ENCODE data around the gene GAS7.
A peak's percentile ranks its signal among the peaks of the same experiment; 100 is the strongest.

The GAS7 gene

DNA sequence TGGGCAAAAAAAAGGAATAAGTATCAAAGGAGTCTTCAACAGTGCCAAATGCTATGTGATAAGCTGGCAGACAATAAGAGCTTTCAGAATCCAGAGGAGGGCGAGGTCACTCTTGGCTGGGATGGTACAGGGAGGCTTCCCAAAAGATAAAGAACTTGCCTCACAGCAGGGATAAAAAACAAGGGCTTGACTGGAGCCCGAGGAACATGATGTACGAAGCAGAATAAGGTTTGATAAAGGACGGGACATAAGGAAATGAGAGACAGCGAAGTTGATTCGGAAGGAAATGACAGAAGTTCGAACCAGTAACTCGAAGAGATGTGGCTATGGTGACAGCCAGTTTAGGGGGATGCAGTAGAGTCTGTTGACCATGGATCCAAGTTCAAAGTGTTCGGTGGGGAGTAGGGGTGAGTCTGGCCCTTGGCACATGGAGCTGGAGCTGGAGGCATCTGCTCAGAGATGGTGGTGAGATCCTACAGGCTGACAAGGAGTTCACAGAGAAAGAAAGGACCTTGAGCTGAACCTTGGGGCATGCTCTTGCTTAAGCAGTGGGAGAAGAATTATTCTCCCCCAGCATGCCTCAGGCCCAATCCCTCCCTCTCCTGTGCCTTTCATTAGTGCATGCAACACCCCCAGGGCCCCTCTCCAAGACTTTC is 155.7 kb downstream of the GAS7 start:
- Histone ChIP-seq H3K27ac (ENCODE audit: low read depth in 2 of 2, low read length in 2 of 2) (peak overlapping the region in 1 of 2 donors; percentile 9), H3K4me3 (ENCODE audit: low read length in 2 of 2) (no peak overlapping the region), H3K4me1 (ENCODE audit: control insufficient read depth in 2 of 2, insufficient read depth in 2 of 2, low read length in 2 of 2) (no peaks in the 10 kb centered on the region), H3K27me3 (ENCODE audit: control insufficient read depth in 2 of 2, insufficient read depth in 2 of 2, low read length in 2 of 2) (no peaks in the 10 kb centered on the region), H3K9ac (ENCODE audit: low read depth in 1 of 2, low read length in 2 of 2) (no peak overlapping the region), H3K9me3 (ENCODE audit: control insufficient read depth in 2 of 2, low read length in 2 of 2) (no peaks in the 10 kb centered on the region), H3K36me3 (ENCODE audit: control insufficient read depth in 2 of 2, insufficient read depth in 2 of 2, low read length in 2 of 2) (no peaks in the 10 kb centered on the region)

DNA sequence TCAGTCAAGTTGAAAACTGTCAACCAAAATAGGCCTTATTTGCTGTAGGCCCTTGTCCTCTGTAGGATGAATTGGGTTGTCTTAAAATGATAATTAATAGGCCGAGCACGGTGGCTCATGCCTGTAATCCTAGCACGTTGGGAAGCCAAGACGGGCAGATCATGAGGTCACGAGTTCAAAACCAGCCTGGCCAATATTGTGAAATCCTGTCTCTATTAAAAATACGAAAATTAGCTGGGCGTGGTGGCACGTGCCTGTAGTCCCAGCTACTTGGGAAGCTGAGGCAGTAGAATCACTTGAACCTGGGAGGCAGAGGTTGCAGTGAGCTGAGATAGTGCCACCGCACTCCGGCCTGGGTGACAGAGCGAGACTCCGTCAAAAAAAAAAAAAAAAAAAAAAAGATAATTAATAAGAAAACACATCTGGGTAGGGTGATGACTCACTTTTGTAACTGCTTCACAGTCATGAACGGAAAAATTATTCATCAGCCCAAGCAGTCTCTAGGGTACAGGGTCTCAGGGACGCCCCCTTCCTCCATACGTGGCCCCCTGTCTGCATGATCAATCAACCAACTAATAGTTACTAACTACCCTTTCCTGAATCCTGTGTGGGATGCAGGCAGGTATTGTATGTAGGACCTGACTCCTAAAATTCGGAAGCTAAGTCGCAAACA is 156.4 kb downstream of the GAS7 start:
- H3K4me1 ChIP-seq (ENCODE audit: control insufficient read depth in 2 of 2, insufficient read depth in 2 of 2, low read length in 2 of 2): no peaks in the 10 kb centered on the region
- H3K36me3 ChIP-seq (ENCODE audit: control insufficient read depth in 2 of 2, insufficient read depth in 2 of 2, low read length in 2 of 2): no peaks in the 10 kb centered on the region
- H3K27me3 ChIP-seq (ENCODE audit: control insufficient read depth in 2 of 2, insufficient read depth in 2 of 2, low read length in 2 of 2): no peaks in the 10 kb centered on the region
- H3K27ac ChIP-seq (ENCODE audit: low read depth in 2 of 2, low read length in 2 of 2): no peak overlapping the region
- H3K9ac ChIP-seq (ENCODE audit: low read depth in 1 of 2, low read length in 2 of 2): no peak overlapping the region
- no peaks in the 10 kb centered on the region for H3K9me3 ChIP-seq (ENCODE audit: control insufficient read depth in 2 of 2, low read length in 2 of 2)
- no peak overlapping the region for H3K4me3 ChIP-seq (ENCODE audit: low read length in 2 of 2)

DNA sequence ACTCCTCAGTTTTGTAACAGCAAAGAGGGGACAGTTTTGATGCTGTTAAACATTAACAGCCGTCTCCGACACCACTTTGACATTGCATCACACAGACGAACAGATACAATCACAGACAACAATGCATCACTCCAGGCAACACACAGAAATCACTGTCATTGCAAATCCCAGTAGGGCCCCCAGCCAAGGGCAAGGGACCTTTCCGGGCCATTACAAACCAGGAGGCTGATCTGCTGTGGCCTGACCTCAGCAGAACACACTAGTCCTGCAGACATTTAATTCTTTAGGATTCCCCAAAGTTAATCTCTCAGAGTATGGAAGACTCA is 157.2 kb downstream of the GAS7 start:
- no peak overlapping the region for H3K9ac ChIP-seq (ENCODE audit: low read depth in 1 of 2, low read length in 2 of 2)
- no peaks in the 10 kb centered on the region for H3K36me3 ChIP-seq (ENCODE audit: control insufficient read depth in 2 of 2, insufficient read depth in 2 of 2, low read length in 2 of 2)
- no peak overlapping the region for H3K27ac ChIP-seq (ENCODE audit: low read depth in 2 of 2, low read length in 2 of 2)
- no peaks in the 10 kb centered on the region for H3K9me3 ChIP-seq (ENCODE audit: control insufficient read depth in 2 of 2, low read length in 2 of 2)
- no peaks in the 10 kb centered on the region for H3K4me1 ChIP-seq (ENCODE audit: control insufficient read depth in 2 of 2, insufficient read depth in 2 of 2, low read length in 2 of 2)
- no peak overlapping the region for H3K4me3 ChIP-seq (ENCODE audit: low read length in 2 of 2)
- H3K27me3 ChIP-seq (ENCODE audit: control insufficient read depth in 2 of 2, insufficient read depth in 2 of 2, low read length in 2 of 2): no peaks in the 10 kb centered on the region

DNA sequence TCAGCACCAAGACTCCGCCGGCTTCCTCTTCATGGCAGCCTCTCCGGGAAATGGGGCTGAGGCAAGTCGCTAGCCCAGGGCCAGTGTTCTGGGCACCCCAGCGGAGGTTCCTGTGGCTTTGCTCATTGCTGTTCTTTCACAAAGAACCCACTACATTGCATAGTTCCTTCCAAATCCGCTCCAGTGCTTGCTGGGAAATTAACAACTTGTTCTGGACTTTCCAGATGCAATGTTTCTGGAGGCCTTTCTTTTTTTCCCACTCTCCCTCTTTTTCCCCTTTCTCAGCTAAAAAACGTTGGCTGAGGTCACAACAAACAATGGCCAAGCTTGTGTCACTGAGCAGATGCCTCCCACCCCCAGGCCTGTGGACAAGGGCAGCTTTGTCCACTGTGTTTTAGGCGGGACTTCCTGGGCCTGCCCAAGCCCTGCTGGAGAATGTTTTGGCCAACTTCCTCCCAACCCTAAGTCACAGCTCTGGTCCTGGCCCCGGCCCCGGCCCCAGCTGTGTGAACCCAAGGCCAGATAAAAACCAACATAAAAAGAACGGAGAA is 161.8 kb downstream of the GAS7 start:
- H3K27ac ChIP-seq (ENCODE audit: low read depth in 2 of 2, low read length in 2 of 2): peak overlapping the region; percentile 40 to 62
- H3K9me3 ChIP-seq (ENCODE audit: control insufficient read depth in 2 of 2, low read length in 2 of 2): no peaks in the 10 kb centered on the region
- H3K36me3 ChIP-seq (ENCODE audit: control insufficient read depth in 2 of 2, insufficient read depth in 2 of 2, low read length in 2 of 2): no peaks in the 10 kb centered on the region
- H3K4me1 ChIP-seq (ENCODE audit: control insufficient read depth in 2 of 2, insufficient read depth in 2 of 2, low read length in 2 of 2): peaks cover 0 to 6% of the 10 kb centered on the region in 2 donors
- H3K27me3 ChIP-seq (ENCODE audit: control insufficient read depth in 2 of 2, insufficient read depth in 2 of 2, low read length in 2 of 2): no peaks in the 10 kb centered on the region
- peak overlapping the region; percentile 36 to 44 for H3K9ac ChIP-seq (ENCODE audit: low read depth in 1 of 2, low read length in 2 of 2)
- peak overlapping the region in 1 of 2 donors; percentile 17 for H3K4me3 ChIP-seq (ENCODE audit: low read length in 2 of 2)

DNA sequence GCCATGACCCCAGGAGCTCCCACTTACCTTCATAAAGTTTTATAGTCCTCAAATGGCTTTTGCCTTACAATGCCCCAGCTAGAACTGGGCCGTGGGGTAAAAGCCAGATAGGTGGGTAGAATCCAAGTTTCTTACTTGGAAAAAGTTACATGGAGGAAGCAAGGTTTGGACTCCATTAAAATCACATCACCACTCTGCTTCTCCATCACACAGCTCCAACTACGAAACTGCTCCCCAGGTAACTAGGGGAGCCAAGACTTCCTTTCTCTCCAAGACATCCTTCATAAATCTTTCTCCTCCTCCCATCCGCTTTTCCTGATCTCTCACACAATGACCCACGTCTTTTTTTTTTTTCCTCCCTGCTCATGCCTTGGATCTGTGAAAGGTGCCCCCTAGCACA is 162.5 kb downstream of the GAS7 start:
- Histone ChIP-seq H3K4me1 (ENCODE audit: control insufficient read depth in 2 of 2, insufficient read depth in 2 of 2, low read length in 2 of 2) (peaks cover 0 to 6% of the 10 kb centered on the region in 2 donors), H3K4me3 (ENCODE audit: low read length in 2 of 2) (peak overlapping the region in 1 of 2 donors; percentile 14), H3K27ac (ENCODE audit: low read depth in 2 of 2, low read length in 2 of 2) (peak overlapping the region; percentile 40 to 62), H3K36me3 (ENCODE audit: control insufficient read depth in 2 of 2, insufficient read depth in 2 of 2, low read length in 2 of 2) (no peaks in the 10 kb centered on the region), H3K9me3 (ENCODE audit: control insufficient read depth in 2 of 2, low read length in 2 of 2) (no peaks in the 10 kb centered on the region), H3K9ac (ENCODE audit: low read depth in 1 of 2, low read length in 2 of 2) (peak overlapping the region; percentile 36 to 44), H3K27me3 (ENCODE audit: control insufficient read depth in 2 of 2, insufficient read depth in 2 of 2, low read length in 2 of 2) (no peaks in the 10 kb centered on the region)

DNA sequence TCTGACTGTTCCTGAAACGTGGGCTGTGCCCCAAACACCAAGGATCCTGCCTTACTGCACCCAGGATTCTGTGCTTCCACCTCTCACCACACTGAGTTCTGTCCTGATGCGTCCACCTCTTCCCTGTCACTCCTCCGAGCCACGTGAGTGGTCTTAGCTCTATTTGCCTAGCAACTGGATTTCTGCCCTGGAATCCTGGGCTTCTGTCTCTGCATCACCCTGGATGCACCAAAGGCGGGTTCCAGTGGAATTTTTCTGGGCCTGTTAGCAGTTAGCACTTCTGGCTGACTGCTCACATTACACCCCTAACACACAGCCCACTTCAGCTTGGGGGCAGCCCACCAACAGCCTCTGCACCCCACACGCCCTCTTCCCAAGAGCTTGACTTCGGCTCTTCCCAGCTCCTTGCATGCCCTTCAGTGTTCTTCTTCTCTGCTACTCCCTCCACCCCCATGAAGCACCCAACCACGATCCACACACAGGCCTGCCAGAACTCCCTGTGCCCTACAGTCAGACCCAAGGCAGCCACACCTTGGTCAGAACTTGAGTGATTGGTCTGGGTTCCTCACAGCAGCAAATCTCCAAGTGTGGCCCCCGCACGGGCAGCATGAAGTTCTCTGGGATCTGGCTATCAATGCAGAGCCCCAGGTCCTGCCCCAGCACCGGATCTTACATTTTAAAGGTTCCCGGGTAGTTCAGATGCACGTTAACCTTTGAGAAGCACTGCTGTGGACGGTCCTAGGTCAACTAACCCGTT is 163.5 kb downstream of the GAS7 start:
- H3K27ac ChIP-seq (ENCODE audit: low read depth in 2 of 2, low read length in 2 of 2): peak overlapping the region in 1 of 2 donors; percentile 20

DNA sequence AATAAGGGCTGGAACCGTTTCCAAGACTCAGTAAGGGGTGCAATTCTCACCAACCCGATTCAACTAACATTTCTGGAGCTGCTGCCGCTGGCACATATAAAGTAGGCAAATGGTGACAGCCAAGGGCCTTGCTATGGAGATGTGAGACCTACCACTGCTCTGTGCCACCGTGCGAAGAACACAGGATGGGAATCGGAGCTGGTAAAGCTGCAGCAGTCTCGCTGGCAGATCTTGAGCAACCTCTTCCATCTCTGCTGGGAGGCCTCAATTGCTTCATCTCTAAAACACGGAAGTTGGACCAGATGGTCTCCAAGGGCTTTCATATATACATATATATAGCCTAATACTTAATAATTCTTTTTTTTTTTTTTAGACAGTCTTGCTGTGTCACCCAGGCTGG is 164.4 kb downstream of the GAS7 start:
- H3K9ac ChIP-seq (ENCODE audit: low read depth in 1 of 2, low read length in 2 of 2): no peak overlapping the region
- no peaks in the 10 kb centered on the region for H3K36me3 ChIP-seq (ENCODE audit: control insufficient read depth in 2 of 2, insufficient read depth in 2 of 2, low read length in 2 of 2)
- peak overlapping the region; percentile 2 to 41 for H3K27ac ChIP-seq (ENCODE audit: low read depth in 2 of 2, low read length in 2 of 2)
- H3K27me3 ChIP-seq (ENCODE audit: control insufficient read depth in 2 of 2, insufficient read depth in 2 of 2, low read length in 2 of 2): no peaks in the 10 kb centered on the region
- H3K4me1 ChIP-seq (ENCODE audit: control insufficient read depth in 2 of 2, insufficient read depth in 2 of 2, low read length in 2 of 2): peaks cover 0 to 6% of the 10 kb centered on the region in 2 donors
- H3K4me3 ChIP-seq (ENCODE audit: low read length in 2 of 2): no peak overlapping the region
- no peaks in the 10 kb centered on the region for H3K9me3 ChIP-seq (ENCODE audit: control insufficient read depth in 2 of 2, low read length in 2 of 2)

More for the DNA sequence above, 163.5 kb downstream of the GAS7 start:
- H3K4me1 ChIP-seq (ENCODE audit: control insufficient read depth in 2 of 2, insufficient read depth in 2 of 2, low read length in 2 of 2): peaks cover 0 to 6% of the 10 kb centered on the region in 2 donors
- H3K36me3 ChIP-seq (ENCODE audit: control insufficient read depth in 2 of 2, insufficient read depth in 2 of 2, low read length in 2 of 2): no peaks in the 10 kb centered on the region
- H3K9ac ChIP-seq (ENCODE audit: low read depth in 1 of 2, low read length in 2 of 2): no peak overlapping the region
- peak overlapping the region in 1 of 2 donors; percentile 23 for H3K4me3 ChIP-seq (ENCODE audit: low read length in 2 of 2)
- no peaks in the 10 kb centered on the region for H3K27me3 ChIP-seq (ENCODE audit: control insufficient read depth in 2 of 2, insufficient read depth in 2 of 2, low read length in 2 of 2)
- no peaks in the 10 kb centered on the region for H3K9me3 ChIP-seq (ENCODE audit: control insufficient read depth in 2 of 2, low read length in 2 of 2)

DNA sequence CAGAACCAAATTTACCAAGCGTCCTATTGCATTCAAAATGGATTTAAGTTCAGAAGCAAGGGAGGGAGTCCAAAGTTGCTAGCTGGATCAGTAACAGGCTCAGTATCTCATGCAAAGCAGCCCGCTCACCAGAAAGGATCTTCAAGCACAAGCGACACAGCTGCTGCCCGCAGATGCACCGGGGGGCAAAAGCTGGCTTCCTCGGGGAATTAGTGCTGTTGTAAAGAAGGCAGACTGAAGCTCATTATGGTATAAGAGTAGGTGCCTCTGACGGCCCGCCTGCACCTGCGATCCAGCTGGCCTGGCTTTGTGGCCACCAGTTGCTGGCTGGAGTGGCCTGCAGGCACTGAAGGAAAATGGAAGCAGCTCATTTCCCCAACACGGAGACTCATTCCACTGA is 165.0 kb downstream of the GAS7 start:
- Histone ChIP-seq H3K27ac (ENCODE audit: low read depth in 2 of 2, low read length in 2 of 2) (peak overlapping the region; percentile 2 to 41), H3K4me1 (ENCODE audit: control insufficient read depth in 2 of 2, insufficient read depth in 2 of 2, low read length in 2 of 2) (peaks cover 0 to 6% of the 10 kb centered on the region in 2 donors), H3K4me3 (ENCODE audit: low read length in 2 of 2) (no peak overlapping the region), H3K9ac (ENCODE audit: low read depth in 1 of 2, low read length in 2 of 2) (no peak overlapping the region), H3K27me3 (ENCODE audit: control insufficient read depth in 2 of 2, insufficient read depth in 2 of 2, low read length in 2 of 2) (no peaks in the 10 kb centered on the region), H3K9me3 (ENCODE audit: control insufficient read depth in 2 of 2, low read length in 2 of 2) (no peaks in the 10 kb centered on the region), H3K36me3 (ENCODE audit: control insufficient read depth in 2 of 2, insufficient read depth in 2 of 2, low read length in 2 of 2) (no peaks in the 10 kb centered on the region)

DNA sequence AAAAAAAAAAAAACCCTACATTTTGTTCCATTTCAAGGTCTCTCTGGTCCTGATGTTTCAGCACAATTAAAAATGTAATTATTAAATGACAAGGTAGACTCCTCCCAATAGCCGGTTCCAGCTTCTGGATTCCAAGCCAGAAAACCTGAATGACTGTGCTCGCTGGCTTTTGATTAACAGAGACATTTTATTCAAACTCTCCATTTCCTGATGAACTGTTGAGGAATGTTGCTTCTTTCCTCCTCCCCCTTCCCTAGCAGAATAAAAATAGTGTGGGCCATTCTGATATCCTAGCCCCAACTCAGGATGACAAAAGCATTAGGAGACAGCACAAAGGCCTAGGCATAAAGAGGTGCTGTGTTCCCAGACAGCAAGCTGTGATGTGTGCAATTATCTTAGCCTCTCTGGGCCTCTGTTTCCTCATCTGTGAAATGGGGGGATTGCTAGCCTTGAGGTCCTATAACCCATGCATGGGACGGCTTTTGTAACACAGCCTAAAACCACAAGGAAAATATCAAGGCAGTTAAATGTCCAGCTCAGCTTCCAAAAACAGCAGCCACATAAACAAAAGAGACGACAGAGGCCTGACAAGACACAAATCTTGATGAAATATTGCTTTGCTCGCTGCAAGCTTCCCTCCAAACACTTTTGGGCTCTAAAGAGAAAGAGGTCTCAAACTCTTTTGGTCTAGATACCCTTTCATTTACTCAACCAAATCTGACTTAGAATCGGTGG is 166.1 kb downstream of the GAS7 start:
- H3K4me3 ChIP-seq (ENCODE audit: low read length in 2 of 2): no peak overlapping the region
- H3K9me3 ChIP-seq (ENCODE audit: control insufficient read depth in 2 of 2, low read length in 2 of 2): no peaks in the 10 kb centered on the region
- peak overlapping the region in 1 of 2 donors; percentile 28 for H3K27ac ChIP-seq (ENCODE audit: low read depth in 2 of 2, low read length in 2 of 2)
- H3K27me3 ChIP-seq (ENCODE audit: control insufficient read depth in 2 of 2, insufficient read depth in 2 of 2, low read length in 2 of 2): no peaks in the 10 kb centered on the region
- no peaks in the 10 kb centered on the region for H3K36me3 ChIP-seq (ENCODE audit: control insufficient read depth in 2 of 2, insufficient read depth in 2 of 2, low read length in 2 of 2)
- H3K9ac ChIP-seq (ENCODE audit: low read depth in 1 of 2, low read length in 2 of 2): no peak overlapping the region
- peaks cover 0 to 6% of the 10 kb centered on the region in 2 donors for H3K4me1 ChIP-seq (ENCODE audit: control insufficient read depth in 2 of 2, insufficient read depth in 2 of 2, low read length in 2 of 2)
